Left forelimb (tissue), 1 donor: Measurements from ENCODE around the gene C12orf50.
A peak's percentile ranks its signal among the peaks of the same experiment; 100 is the strongest.
"Not testable (repeated sequence)": the region's sequence is repeated elsewhere in the genome, so short reads cannot be mapped to it uniquely, and the experiment has no call there.

Experiments
- DNase-seq: peaks from one replicate; pipeline ENCODE4 v3.0.0-alpha.2; 2018; ENCODE audit warnings: low spot score

C12orf50 gene, protein sequence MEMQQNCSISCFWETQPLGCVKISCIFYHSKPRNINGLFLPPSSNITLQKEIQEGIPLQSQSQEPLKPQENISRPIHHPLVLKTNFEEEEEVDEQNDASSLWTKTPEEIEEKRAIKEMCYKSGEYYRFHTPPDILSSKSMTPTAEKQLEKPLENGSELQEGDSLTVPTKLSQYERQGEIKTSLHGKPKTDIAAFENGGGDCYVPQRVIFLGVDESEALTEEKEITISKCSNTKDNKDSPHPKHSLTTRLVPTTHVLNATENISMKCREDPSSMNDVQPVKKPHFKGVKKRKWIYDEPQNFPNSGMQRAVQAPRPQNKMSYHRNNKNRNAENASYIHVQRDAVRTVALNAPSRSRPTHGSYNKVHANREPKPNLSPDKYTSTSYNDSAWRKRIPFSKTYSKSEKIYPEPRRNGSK

DNA sequence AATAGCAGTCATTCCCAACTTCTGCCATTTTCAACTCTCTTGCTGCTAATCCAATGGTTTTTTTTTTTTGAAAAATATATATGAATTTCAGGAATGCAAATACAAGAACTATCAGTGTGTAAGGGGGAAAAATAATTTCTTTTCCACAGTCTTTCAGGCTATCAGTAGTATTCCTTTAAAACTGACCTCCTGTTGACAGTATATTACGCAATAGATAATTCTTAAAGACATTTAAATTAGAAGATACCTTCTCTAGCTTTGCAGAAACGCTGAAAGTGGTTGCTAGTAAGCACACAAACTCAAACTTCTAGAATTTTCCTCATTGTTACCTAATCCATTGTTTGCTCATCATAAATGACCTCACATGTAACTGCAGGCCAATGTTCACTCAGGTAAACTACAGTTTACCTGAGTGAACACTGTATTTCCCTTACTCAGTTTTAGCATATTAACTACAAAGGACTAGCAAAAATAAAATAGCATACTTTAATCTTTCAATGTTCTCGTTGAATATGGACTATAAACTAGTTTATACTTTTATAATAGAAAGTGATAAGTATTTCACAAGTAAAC, at the start of gene C12orf50:
Gene C12orf50, minus strand, starts transcription at position 309 of the 573 bp plus-strand sequence. CDS start 2,439 bp downstream, outside the sequence.
- no peak for DNase-seq

DNA sequence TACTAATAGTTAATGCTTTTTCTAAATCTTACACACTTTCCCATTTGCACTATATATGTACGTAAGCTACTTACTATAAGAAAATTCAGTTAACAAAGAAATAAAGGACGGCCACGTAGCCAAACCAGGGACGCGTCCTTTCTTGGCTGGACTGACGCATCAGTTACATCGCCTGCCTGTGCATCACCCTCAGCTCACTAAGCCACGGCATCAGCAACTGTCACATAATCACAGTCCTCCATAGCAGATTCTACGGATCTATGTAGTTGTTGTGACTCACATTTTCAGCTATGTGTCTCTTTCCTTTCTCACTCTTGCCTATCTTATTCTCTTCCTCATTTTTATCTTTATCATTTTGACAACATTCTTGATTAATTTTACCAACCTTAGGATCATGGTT, 38.1 kb upstream of the C12orf50 start:
- no peak for DNase-seq

DNA sequence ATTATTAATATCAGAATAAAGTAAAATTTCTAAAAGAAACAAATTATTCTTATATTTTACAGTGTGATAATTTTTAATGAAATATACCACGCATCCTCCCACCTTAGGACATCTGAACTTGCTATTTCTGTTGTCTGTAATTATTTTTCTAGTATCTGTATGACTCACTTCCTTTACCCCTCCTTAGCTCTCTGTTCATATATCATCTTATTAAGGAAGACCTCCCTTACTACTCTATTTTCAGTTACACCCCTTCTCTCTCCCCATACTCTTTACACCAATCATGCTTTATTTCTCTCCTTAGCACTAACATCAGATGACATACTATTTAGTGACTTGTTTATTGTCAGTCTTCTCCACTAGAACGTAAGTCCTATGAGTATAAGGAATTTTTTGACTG, 34.2 kb upstream of the C12orf50 start:
- DNase-seq, result no peak

DNA sequence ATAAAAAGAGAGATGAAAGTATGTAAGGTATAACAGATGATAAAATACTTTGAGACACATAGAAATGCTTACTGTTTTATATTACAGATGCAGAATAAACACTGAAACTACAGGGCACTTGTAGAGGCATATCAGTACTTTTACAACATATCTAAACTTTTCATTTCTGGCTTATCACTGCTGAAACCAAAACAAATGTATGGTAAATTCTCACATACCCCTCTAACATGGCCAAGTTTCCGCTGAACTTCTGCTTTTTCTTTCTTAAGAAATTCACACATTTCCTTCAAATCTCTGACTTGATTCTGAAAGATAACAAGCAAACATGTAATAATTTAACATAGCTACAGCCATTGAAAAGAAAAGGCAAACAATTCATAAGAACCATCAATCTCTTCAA, 33.3 kb upstream of the C12orf50 start:
- no peak for DNase-seq

GRCh38 chr12:88058719-88059077, 29.5 kb upstream of the C12orf50 start:
- DNase-seq, result no peak

- no peak for DNase-seq
These were observed 29.0 kb upstream of the C12orf50 start for GRCh38 chr12:88057994-88058718.

- DNase-seq, result no peak
These were observed 27.4 kb upstream of the C12orf50 start for GRCh38 chr12:88056571-88056970.

- no peak for DNase-seq
These were observed 23.5 kb upstream of the C12orf50 start for GRCh38 chr12:88052686-88053085.

GRCh38 chr12:88044035-88044434, 14.8 kb upstream of the C12orf50 start:
- DNase-seq, result no peak

DNA sequence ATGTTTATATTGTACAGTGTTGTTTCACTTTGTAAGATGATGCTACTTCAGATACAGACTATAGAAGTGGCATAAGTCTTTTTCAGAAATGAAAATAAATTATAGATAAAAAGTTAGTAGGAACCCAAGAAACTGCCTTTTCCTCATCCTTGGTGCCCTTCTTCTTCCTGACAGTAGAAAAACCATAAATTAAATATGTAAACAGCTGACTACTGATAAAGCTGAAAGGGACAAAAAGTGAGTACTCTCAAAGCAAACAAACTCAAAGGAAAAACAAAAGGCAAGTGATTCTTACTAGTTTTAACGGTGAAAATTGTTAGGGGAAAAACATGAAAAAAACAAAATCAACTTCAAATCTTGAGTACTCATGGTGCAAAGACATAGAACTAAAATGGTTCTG, 8.6 kb upstream of the C12orf50 start:
- no peak for DNase-seq

GRCh38 chr12:88036353-88036965, 7.3 kb upstream of the C12orf50 start:
- DNase-seq, result no peak

GRCh38 chr12:88035907-88036289, 6.7 kb upstream of the C12orf50 start:
- no peak for DNase-seq

GRCh38 chr12:88035271-88035906, 6.2 kb upstream of the C12orf50 start:
- peak; percentile 91 for DNase-seq

DNA sequence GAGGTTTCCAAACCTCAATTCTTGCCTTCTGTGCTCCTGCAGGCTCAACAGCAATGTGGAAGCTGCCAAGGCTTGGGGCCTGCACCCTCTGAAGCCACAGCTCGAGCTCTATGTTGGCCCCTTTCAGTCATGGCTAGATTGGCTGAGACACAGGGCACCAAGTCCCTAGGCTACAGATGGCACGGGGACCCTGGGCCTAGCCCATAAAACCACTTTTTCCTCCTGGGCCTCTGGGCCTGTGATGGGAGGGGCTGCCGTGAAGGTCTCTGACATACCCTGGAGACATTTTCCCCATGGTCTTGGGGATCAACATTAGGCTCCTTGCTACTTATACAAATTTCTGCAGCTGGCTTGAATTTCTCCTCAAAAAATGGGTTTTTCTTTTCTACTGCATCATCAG, 2.0 kb upstream of the C12orf50 start:
- DNase-seq, result not testable (repeated sequence)

- DNase-seq, result no peak
These were observed 3.0 kb downstream of the C12orf50 start for GRCh38 chr12:88026196-88026595.

DNA sequence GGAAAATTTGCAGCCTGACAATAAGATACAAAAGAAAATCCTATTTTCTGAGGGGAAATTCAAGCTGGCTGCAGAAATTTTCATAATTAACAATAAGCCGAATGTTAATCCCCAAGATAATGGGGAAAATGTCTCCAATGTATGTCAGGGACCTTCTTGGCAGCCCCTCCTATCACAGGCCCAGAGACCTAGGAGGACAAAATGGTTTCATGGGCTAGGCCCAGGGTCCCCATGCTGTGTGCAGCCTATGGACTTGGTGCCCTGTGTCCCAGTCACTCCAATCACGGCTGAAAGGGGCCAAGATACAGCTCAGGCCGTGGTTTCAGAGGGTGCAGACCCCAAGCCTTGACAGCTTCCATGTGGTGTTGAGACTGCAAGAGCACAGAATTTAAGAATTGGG, 11.2 kb downstream of the C12orf50 start:
- DNase-seq, result no peak

- no peak for DNase-seq
These were observed 13.4 kb downstream of the C12orf50 start for GRCh38 chr12:88015825-88016224.

- DNase-seq, result no peak
These were observed 17.4 kb downstream of the C12orf50 start for GRCh38 chr12:88011755-88012154.

- DNase-seq, result no peak
These were observed 22.9 kb downstream of the C12orf50 start for GRCh38 chr12:88006351-88006750.

DNA sequence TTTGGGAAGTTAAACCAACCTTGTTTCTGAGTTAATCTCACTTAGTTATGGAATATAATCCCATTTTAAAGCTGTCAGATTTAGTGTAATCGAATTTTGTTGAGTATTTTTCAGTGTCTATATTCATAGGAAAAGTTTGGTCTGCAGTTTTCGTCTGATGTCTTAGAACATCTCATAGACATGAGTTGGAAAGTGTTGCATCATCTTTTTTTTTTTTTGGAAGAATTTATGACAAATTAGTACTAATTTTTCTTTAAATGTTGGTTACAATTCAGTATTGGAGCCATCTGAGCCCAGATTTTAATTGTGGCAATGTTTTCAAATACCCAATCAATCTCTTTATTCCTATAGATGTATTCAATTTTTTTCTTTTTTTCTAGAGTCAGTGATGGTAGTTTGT, 27.9 kb downstream of the C12orf50 start:
- no peak for DNase-seq

DNA sequence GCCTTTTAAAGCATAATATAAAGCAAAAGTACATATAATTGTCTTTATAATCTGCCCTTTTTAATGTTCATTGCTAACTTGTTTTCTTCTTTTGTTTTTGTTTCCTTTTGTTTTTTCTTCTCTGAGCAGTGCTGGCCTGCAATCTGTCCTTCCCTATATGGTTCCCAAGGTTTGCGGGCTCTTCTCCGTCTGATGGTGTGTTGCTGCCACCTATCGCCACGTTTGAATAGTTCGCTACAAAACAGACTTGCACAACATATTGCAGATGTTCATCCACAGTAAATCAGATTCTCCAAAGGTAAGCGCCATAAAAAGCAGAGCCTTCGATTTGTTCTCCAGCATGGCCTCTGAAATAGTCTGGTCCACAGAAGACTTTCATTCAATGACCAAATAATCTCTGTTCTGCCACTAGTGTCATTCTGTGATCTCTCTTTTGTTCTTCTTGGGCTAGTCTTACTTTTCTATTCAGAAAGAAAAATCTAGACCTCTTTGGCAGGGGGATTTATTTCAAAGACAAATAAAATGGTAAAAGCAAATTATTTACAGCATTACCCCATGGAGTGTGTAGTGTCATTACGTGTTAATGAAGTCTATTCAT, 33.5 kb downstream of the C12orf50 start:
- peak; percentile 67 for DNase-seq

- no peak for DNase-seq
These were observed 37.7 kb downstream of the C12orf50 start for GRCh38 chr12:87991483-87991882.
